ENCODE data around the gene ABCG5.

ABCG5 gene

DNA sequence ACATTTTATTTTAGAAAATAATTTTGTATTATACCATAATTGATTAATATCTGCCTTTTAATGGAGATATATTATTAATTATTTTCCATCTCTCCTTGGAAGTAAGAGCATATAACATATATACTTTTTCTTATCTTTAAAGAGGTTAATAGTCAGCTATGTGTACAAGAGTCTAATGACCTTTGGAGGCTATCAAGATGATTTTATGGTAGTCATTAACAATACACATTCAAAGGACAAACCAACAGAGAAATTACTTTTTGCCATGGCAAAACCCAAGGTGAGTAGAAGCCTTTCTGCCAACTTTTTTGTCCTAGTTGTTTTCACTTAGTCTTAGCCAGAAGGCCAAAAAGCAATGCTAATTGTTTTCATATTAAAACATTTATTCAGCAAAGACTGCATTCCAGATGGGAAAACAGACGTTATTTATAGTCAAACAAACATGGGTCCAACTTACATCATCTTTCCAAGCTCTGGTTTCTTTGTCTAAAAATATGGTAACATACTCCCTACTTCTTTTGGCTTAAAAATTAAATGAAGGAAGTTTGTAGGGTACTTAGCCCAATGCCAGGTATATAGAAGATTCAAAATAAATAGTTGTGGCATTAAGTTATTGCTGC lies 74.4 kb downstream of the ABCG5 start:
- no peak overlapping the region for H3K4me3 ChIP-seq (ENCODE audit: low read depth, low read length)
- TF ChIP-seq, protein P1, sequence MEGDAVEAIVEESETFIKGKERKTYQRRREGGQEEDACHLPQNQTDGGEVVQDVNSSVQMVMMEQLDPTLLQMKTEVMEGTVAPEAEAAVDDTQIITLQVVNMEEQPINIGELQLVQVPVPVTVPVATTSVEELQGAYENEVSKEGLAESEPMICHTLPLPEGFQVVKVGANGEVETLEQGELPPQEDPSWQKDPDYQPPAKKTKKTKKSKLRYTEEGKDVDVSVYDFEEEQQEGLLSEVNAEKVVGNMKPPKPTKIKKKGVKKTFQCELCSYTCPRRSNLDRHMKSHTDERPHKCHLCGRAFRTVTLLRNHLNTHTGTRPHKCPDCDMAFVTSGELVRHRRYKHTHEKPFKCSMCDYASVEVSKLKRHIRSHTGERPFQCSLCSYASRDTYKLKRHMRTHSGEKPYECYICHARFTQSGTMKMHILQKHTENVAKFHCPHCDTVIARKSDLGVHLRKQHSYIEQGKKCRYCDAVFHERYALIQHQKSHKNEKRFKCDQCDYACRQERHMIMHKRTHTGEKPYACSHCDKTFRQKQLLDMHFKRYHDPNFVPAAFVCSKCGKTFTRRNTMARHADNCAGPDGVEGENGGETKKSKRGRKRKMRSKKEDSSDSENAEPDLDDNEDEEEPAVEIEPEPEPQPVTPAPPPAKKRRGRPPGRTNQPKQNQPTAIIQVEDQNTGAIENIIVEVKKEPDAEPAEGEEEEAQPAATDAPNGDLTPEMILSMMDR (IDR thresholded peaks at IDR 0.05; ENCODE audit: low read depth, low read length, missing control alignments) = no peak
- no peak for DNase-seq (ENCODE audit: low read depth)

DNA sequence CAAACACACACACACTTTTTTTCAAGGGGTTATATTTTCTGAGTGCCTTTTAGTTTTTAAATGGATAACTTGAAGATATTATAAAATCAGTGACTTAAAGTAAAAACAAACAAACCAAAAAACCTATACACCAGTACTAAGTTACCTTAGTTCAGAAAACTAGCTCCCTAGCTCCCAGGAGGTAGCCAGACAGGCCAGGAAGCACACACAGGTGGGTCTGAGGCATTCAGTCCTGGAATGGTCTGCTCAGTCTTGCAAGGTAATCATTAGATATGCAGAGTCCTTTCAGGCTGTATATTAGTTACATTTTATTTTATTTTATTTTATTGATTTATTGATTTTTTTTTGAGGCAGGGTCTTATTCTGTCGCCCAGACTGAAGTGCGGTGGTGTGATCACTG lies 75.5 kb downstream of the ABCG5 start:
- H3K4me3 ChIP-seq (ENCODE audit: low read depth, low read length) = no peak overlapping the region
- TF ChIP-seq, protein P1 (IDR thresholded peaks at IDR 0.05; ENCODE audit: low read depth, low read length, missing control alignments) = no peak
- no peak for DNase-seq (ENCODE audit: low read depth)
